ENCODE measurements around the gene UBE2K. TPM values are rescaled to one million over a fixed set of nuclear protein-coding genes. Genes with fewer than 3 reads are reported as not detected.
"Not testable (repeated sequence)": the region's sequence is repeated elsewhere in the genome, so short reads cannot be mapped to it uniquely, and the experiment has no call there.

UBE2K gene
- total RNA-seq, 2 donors from 2014 or later, result 99.0 to 99.6 TPM

- no peak overlapping the region for H3K4me3 ChIP-seq
- H3K9ac ChIP-seq (ENCODE audit: low read depth in 2 of 2, low read length in 2 of 2), result no peak overlapping the region
- no peaks in the 10 kb centered on the region for H3K9me3 ChIP-seq
- H3K4me1 ChIP-seq, result no peaks in the 10 kb centered on the region
- H3K27me3 ChIP-seq, result no peaks in the 10 kb centered on the region
- intact Hi-C loops (cut with DNase I), result no loop called here
- no peak for TF ChIP-seq CTCF (IDR thresholded peaks at IDR 0.05)
- DNase-seq, result no peak
- no peaks in the 10 kb centered on the region for H3K36me3 ChIP-seq
- no peak overlapping the region for H3K27ac ChIP-seq
Measured at GRCh38 chr4:39655211-39655610, 42.7 kb upstream of the UBE2K start.

- DNase-seq, result no peak
- H3K9me3 ChIP-seq, result no peaks in the 10 kb centered on the region
- intact Hi-C loops (cut with DNase I), result no loop called here
Measured at GRCh38 chr4:39655876-39656275, 42.1 kb upstream of the UBE2K start.

DNA sequence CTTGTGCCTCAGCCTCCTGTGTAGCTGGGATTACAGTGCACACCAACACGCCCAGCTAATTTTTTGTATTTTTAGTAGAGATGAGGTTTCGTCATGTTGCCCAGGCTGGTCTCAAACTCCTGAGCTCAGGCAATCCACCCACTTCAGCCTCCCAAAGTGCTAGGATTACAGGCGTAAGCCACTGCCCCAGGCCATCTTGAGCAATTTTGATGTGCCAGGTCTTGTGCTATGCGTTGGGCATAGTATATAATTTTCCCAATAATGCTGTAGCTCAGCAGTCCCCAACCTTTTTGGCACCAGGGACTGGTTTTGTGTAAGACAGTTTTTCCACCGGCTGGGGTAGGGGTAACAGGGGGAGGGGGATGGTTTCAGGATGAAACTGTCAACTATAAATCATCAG lies 41.3 kb upstream of the UBE2K start:
- H3K36me3 ChIP-seq; H3K4me1 ChIP-seq; H3K9ac ChIP-seq (ENCODE audit: low read depth in 2 of 2, low read length in 2 of 2); DNase-seq; H3K27me3 ChIP-seq; intact Hi-C loops (cut with DNase I); H3K9me3 ChIP-seq; H3K4me3 ChIP-seq; H3K27ac ChIP-seq: not testable (repeated sequence)

More at GRCh38 chr4:39655876-39656275, 42.1 kb upstream of the UBE2K start:
- no peak for TF ChIP-seq CTCF (IDR thresholded peaks at IDR 0.05)
- Histone ChIP-seq H3K4me1 (no peaks in the 10 kb centered on the region), H3K27me3 (no peaks in the 10 kb centered on the region), H3K9ac (ENCODE audit: low read depth in 2 of 2, low read length in 2 of 2) (no peak overlapping the region), H3K36me3 (no peaks in the 10 kb centered on the region), H3K27ac (no peak overlapping the region), H3K4me3 (no peak overlapping the region)

DNA sequence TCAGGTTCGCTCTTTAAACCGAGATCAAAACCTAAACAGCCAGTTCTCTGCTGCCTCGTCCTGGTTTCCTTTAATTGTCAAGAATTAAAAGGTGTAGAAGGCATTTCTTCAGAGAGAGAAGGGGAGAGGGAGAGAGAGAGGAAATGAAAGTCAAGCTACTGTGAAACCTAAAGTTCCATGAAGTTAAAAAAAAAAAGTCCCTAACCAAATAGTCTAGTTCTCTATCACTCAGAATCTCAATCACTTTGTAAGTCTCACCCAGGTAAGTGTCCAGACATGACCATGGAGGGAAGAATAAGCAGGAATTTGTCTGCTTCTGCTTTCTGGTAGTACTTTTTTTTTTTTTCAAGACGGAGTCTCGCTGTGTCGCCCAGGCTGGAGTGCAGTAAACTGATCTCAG lies 40.5 kb upstream of the UBE2K start:
- DNase-seq, result no peak
- Histone ChIP-seq H3K4me1 (no peaks in the 10 kb centered on the region), H3K4me3 (no peak overlapping the region), H3K9me3 (no peaks in the 10 kb centered on the region), H3K9ac (ENCODE audit: low read depth in 2 of 2, low read length in 2 of 2) (no peak overlapping the region), H3K36me3 (no peaks in the 10 kb centered on the region), H3K27me3 (no peaks in the 10 kb centered on the region), H3K27ac (no peak overlapping the region)
- intact Hi-C loops (cut with DNase I), result no loop called here
- TF ChIP-seq CTCF (IDR thresholded peaks at IDR 0.05), result no peak

GRCh38 chr4:39658756-39659155 lies 39.2 kb upstream of the UBE2K start:
- no peak for DNase-seq
- Histone ChIP-seq H3K9me3 (no peaks in the 10 kb centered on the region), H3K4me3 (no peak overlapping the region), H3K27me3 (no peaks in the 10 kb centered on the region), H3K27ac (no peak overlapping the region), H3K9ac (ENCODE audit: low read depth in 2 of 2, low read length in 2 of 2) (no peak overlapping the region), H3K36me3 (no peaks in the 10 kb centered on the region), H3K4me1 (no peaks in the 10 kb centered on the region)
- intact Hi-C loops (cut with DNase I), result no loop called here
- peak; percentile 18 for TF ChIP-seq CTCF (IDR thresholded peaks at IDR 0.05)

- Histone ChIP-seq H3K27ac (no peak overlapping the region), H3K9me3 (no peaks in the 10 kb centered on the region), H3K9ac (ENCODE audit: low read depth in 2 of 2, low read length in 2 of 2) (no peak overlapping the region), H3K4me3 (no peak overlapping the region), H3K4me1 (no peaks in the 10 kb centered on the region), H3K36me3 (no peaks in the 10 kb centered on the region), H3K27me3 (no peaks in the 10 kb centered on the region)
- intact Hi-C loops (cut with DNase I), result no loop called here
- DNase-seq, result no peak
- TF ChIP-seq CTCF (IDR thresholded peaks at IDR 0.05), result no peak
Measured at GRCh38 chr4:39660045-39660444, 37.9 kb upstream of the UBE2K start.
